Thyroid gland (tissue), 4 donors: ENCODE data around the gene OLFM1. TPM values are rescaled to one million over a fixed set of nuclear protein-coding genes. Genes with fewer than 3 reads are reported as not detected.

Source experiments
- DNase-seq, 2 donors: peaks; one replicate each; pipeline ENCODE4 v3.0.0-alpha.2; 2019
- H3K27ac ChIP-seq, 3 donors: fragments of 200-600 bp; sonication (generic); 1 replicate in 2 of 3; 2 replicates in 1 of 3; pipeline ENCODE4 v1.5.1; 2016 to 2019; ENCODE audit warnings: mild to moderate bottlenecking in 1 of 3, moderate library complexity in 1 of 3
- H3K27me3 ChIP-seq: fragments of 200-600 bp; sonication (generic); one replicate; pipeline ENCODE4 v1.5.1; 2019
- H3K36me3 ChIP-seq, 2 donors: fragments of 200-600 bp; sonication (generic); one replicate each; pipeline ENCODE4 v1.5.1; 2016 to 2019
- H3K4me1 ChIP-seq, 2 donors: fragments of 200-600 bp; sonication (generic); one replicate each; pipeline ENCODE4 v1.5.1; 2017 to 2019
- H3K4me3 ChIP-seq, 3 donors: fragments of 200-600 bp; sonication (generic); replicated peaks in 1 of 3; 1 replicate in 2 of 3; 2 replicates in 1 of 3; pipeline ENCODE4 v1.5.1; 2016; ENCODE audit warnings: mild to moderate bottlenecking in 1 of 3
- H3K9me3 ChIP-seq: fragments of 200-600 bp; sonication (generic); one replicate; pipeline ENCODE4 v1.5.1; 2017
- POLR2A ChIP-seq, 2 donors: fragments of 450-650 bp; IDR thresholded peaks; one replicate each; pipeline ENCODE4 v1.6.1; 2017; ENCODE audit warnings: antibody characterized with exemption in 2 of 2, mild to moderate bottlenecking in 2 of 2, moderate library complexity in 1 of 2
- WGBS, 2 donors: methylation state at CpG; one replicate each; pipeline ENCODE4 v1.1.5; 2017; 5-methylcytosine and 5-hydroxymethylcytosine counted together
- intact Hi-C: fragments of 100-400 bp; cut with DNase I; formaldehyde crosslinking; loops from one replicate; pipeline ENCODE4 v1.15.1; 2023
- total RNA-seq, 4 donors: library from RNA; depleted of rRNA; stranded (reverse); fragments of >200 nt; gene quantifications; one replicate each; pipeline ENCODE4 v1.2.3, GENCODE V29; 2016
- TF ChIP-seq, protein P1 (sequence below), 6 experiments: fragments of 200-600 bp in 3 of 6; fragments of 450-650 bp in 3 of 6; sonication (generic) in 3 of 6; IDR thresholded peaks; one replicate each; pipeline ENCODE4 v1.5.1; 2016 to 2019; ENCODE audit warnings: antibody characterized with exemption in 6 of 6, mild to moderate bottlenecking in 2 of 6, inconsistent platforms in 1 of 6, moderate library complexity in 1 of 6

Gene OLFM1
- total RNA-seq, 4 donors from 2014 or later = 7.2 to 25.8 (median 17.4) TPM

GRCh38 chr9:135100241-135100681 lies 12.8 kb downstream of the OLFM1 start:
- Histone ChIP-seq H3K27me3 (no peaks in the 10 kb centered on the region), H3K4me1 (peaks cover 0 to 6% of the 10 kb centered on the region in 2 donors), H3K9me3 (no peaks in the 10 kb centered on the region), H3K4me3 (no peak overlapping the region), H3K27ac (no peak overlapping the region), H3K36me3 (no peaks in the 10 kb centered on the region)
- TF ChIP-seq, protein P1, sequence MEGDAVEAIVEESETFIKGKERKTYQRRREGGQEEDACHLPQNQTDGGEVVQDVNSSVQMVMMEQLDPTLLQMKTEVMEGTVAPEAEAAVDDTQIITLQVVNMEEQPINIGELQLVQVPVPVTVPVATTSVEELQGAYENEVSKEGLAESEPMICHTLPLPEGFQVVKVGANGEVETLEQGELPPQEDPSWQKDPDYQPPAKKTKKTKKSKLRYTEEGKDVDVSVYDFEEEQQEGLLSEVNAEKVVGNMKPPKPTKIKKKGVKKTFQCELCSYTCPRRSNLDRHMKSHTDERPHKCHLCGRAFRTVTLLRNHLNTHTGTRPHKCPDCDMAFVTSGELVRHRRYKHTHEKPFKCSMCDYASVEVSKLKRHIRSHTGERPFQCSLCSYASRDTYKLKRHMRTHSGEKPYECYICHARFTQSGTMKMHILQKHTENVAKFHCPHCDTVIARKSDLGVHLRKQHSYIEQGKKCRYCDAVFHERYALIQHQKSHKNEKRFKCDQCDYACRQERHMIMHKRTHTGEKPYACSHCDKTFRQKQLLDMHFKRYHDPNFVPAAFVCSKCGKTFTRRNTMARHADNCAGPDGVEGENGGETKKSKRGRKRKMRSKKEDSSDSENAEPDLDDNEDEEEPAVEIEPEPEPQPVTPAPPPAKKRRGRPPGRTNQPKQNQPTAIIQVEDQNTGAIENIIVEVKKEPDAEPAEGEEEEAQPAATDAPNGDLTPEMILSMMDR (IDR thresholded peaks at IDR 0.05) = no peak
- TF ChIP-seq POLR2A (IDR thresholded peaks at IDR 0.05) = no peak
- WGBS, 2 donors = 22 to 34% methylated on average over 10 of the region's 10 CpGs
- intact Hi-C loops = no loop called here
- no peak for DNase-seq

GRCh38 chr9:135100725-135101410 lies 13.4 kb downstream of the OLFM1 start:
- no peaks in the 10 kb centered on the region for H3K27me3 ChIP-seq
- 70 to 80% methylated on average over 2 to 10 of the region's 10 CpGs for WGBS, 2 donors
- no peak overlapping the region for H3K4me3 ChIP-seq
- H3K36me3 ChIP-seq = no peaks in the 10 kb centered on the region
- no peaks in the 10 kb centered on the region for H3K9me3 ChIP-seq
- no peak for TF ChIP-seq POLR2A (IDR thresholded peaks at IDR 0.05)
- intact Hi-C loops = no loop called here
- H3K27ac ChIP-seq = no peak overlapping the region
- DNase-seq = no peak
- peaks cover 0 to 6% of the 10 kb centered on the region in 2 donors for H3K4me1 ChIP-seq

GRCh38 chr9:135101486-135101885 lies 14.0 kb downstream of the OLFM1 start:
- TF ChIP-seq, protein P1 (IDR thresholded peaks at IDR 0.05) = no peak
- no peak for TF ChIP-seq POLR2A (IDR thresholded peaks at IDR 0.05)
- no peak for DNase-seq
- 81% methylated on average over 9 to 11 of the region's 11 CpGs for WGBS, 2 donors
- peaks cover 0 to 6% of the 10 kb centered on the region in 2 donors for H3K4me1 ChIP-seq
- no peaks in the 10 kb centered on the region for H3K27me3 ChIP-seq
- no peak overlapping the region for H3K27ac ChIP-seq
- intact Hi-C loops = no loop called here
- H3K9me3 ChIP-seq = no peaks in the 10 kb centered on the region
- no peak overlapping the region for H3K4me3 ChIP-seq
- H3K36me3 ChIP-seq = no peaks in the 10 kb centered on the region

- Histone ChIP-seq H3K27me3 (no peaks in the 10 kb centered on the region), H3K9me3 (no peaks in the 10 kb centered on the region), H3K4me3 (no peak overlapping the region), H3K4me1 (peaks cover 0 to 6% of the 10 kb centered on the region in 2 donors), H3K27ac (no peak overlapping the region), H3K36me3 (no peaks in the 10 kb centered on the region)
- no peak for DNase-seq
- WGBS, 2 donors = 84 to 92% methylated on average over 8 of the region's 8 CpGs
- no peak for TF ChIP-seq POLR2A (IDR thresholded peaks at IDR 0.05)
- TF ChIP-seq, protein P1 (IDR thresholded peaks at IDR 0.05) = no peak
- intact Hi-C loops = no loop called here
Observed at GRCh38 chr9:135101926-135102325, 14.5 kb downstream of the OLFM1 start.

DNA sequence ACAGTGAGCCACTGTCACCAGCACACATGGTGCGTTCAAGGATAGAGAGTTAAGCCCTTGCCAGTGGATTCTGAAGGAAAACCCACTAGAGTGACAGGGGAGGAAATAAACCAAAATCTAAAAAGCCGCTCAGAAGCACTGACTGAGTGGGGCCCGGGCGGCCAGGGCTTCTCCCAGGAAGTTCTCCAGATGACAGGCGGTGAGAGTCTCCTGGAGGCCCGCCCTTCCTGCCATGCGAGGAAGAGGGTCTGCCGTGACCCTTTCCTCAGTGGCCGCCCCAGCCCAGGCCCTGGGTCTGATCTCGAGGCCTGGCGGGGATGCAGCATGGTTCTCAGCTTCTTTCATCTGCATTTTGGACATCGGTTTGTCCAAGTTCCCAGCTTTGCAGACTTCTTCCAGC lies 14.9 kb downstream of the OLFM1 start:
- no peak for DNase-seq
- H3K27me3 ChIP-seq = no peaks in the 10 kb centered on the region
- no peaks in the 10 kb centered on the region for H3K36me3 ChIP-seq
- H3K4me1 ChIP-seq = peaks cover 0 to 6% of the 10 kb centered on the region in 2 donors
- H3K4me3 ChIP-seq = no peak overlapping the region
- no peak overlapping the region for H3K27ac ChIP-seq
- intact Hi-C loops = no loop called here
- no peak for TF ChIP-seq POLR2A (IDR thresholded peaks at IDR 0.05)
- TF ChIP-seq, protein P1 (IDR thresholded peaks at IDR 0.05) = no peak
- WGBS, 2 donors = 87 to 93% methylated on average over 6 to 9 of the region's 12 CpGs
- no peaks in the 10 kb centered on the region for H3K9me3 ChIP-seq
